Central memory CD8-positive, alpha-beta T cell (primary cell): Measurements from ENCODE around the gene MAST4.
"Not testable (repeated sequence)": the region's sequence is repeated elsewhere in the genome, so short reads cannot be mapped to it uniquely, and the experiment has no call there.

Experiments used
- ATAC-seq: fragments of 150-1000 bp; cut with Tn5 transposase; replicated peaks from 2 replicates; pipeline ENCODE4 v1.10.0; 2022; ENCODE audit warnings: mild to moderate bottlenecking, moderate FRiP score, moderate number of reproducible peaks; ENCODE audit not compliant: poor library complexity, severe bottlenecking; ENCODE audit errors: extremely low read depth
- DNase-seq, 2 donors: peaks; one replicate each; pipeline ENCODE4 v3.0.0; 2021; ENCODE audit warnings: low spot score in 2 of 2
- H3K27ac Mint-ChIP-seq: one replicate; pipeline ENCODE4 v1.8.0; 2022; ENCODE audit warnings: low read depth, mild to moderate bottlenecking, moderate library complexity, mixed read lengths
- H3K27me3 Mint-ChIP-seq: one replicate; pipeline ENCODE4 v1.8.0; 2022; ENCODE audit warnings: mixed read lengths
- H3K36me3 Mint-ChIP-seq: one replicate; pipeline ENCODE4 v1.8.0; 2022; ENCODE audit warnings: mild to moderate bottlenecking, moderate library complexity, mixed read lengths; ENCODE audit not compliant: insufficient read depth
- H3K4me1 Mint-ChIP-seq: one replicate; pipeline ENCODE4 v1.8.0; 2022; ENCODE audit warnings: mixed read lengths
- H3K4me3 Mint-ChIP-seq: one replicate; pipeline ENCODE4 v1.8.0; 2022; ENCODE audit warnings: mild to moderate bottlenecking, moderate library complexity, mixed read lengths
- H3K9me3 Mint-ChIP-seq: one replicate; pipeline ENCODE4 v1.8.0; 2022; ENCODE audit warnings: mixed read lengths

MAST4 gene

GRCh38 chr5:66747607-66748006 lies 151.4 kb downstream of the MAST4 start:
- no peaks in the 10 kb centered on the region for H3K9me3 Mint-ChIP-seq
- H3K27me3 Mint-ChIP-seq: peaks cover 74% of the 10 kb centered on the region
- ATAC-seq: no peak
- DNase-seq: no peak
- no peaks in the 10 kb centered on the region for H3K36me3 Mint-ChIP-seq
- no peaks in the 10 kb centered on the region for H3K4me1 Mint-ChIP-seq
- no peak overlapping the region for H3K27ac Mint-ChIP-seq
- no peak overlapping the region for H3K4me3 Mint-ChIP-seq

- not testable (repeated sequence) for ATAC-seq, H3K4me1 Mint-ChIP-seq, H3K9me3 Mint-ChIP-seq, H3K27ac Mint-ChIP-seq, H3K4me3 Mint-ChIP-seq, DNase-seq, H3K36me3 Mint-ChIP-seq
- H3K27me3 Mint-ChIP-seq: peaks cover 61% of the 10 kb centered on the region
These were observed 156.5 kb downstream of the MAST4 start for GRCh38 chr5:66752668-66753067.

- DNase-seq (no peak), ATAC-seq (no peak)
- H3K27ac Mint-ChIP-seq: no peak overlapping the region
- no peaks in the 10 kb centered on the region for H3K36me3 Mint-ChIP-seq
- no peak overlapping the region for H3K4me3 Mint-ChIP-seq
- H3K27me3 Mint-ChIP-seq: peaks cover 48% of the 10 kb centered on the region
- no peaks in the 10 kb centered on the region for H3K9me3 Mint-ChIP-seq
- no peaks in the 10 kb centered on the region for H3K4me1 Mint-ChIP-seq
These were observed 161.1 kb downstream of the MAST4 start for GRCh38 chr5:66757219-66757833.

GRCh38 chr5:66757834-66758371 lies 161.7 kb downstream of the MAST4 start:
- Mint-ChIP-seq H3K27ac (no peak overlapping the region), H3K4me3 (no peak overlapping the region), H3K9me3 (no peaks in the 10 kb centered on the region), H3K27me3 (peaks cover 52% of the 10 kb centered on the region), H3K4me1 (no peaks in the 10 kb centered on the region), H3K36me3 (no peaks in the 10 kb centered on the region)
- no peak for DNase-seq
- ATAC-seq: no peak

- no peak for ATAC-seq
- no peak for DNase-seq
- peaks cover 27% of the 10 kb centered on the region for H3K27me3 Mint-ChIP-seq
- no peaks in the 10 kb centered on the region for H3K4me1 Mint-ChIP-seq
- no peaks in the 10 kb centered on the region for H3K9me3 Mint-ChIP-seq
- no peak overlapping the region for H3K27ac Mint-ChIP-seq
- H3K36me3 Mint-ChIP-seq: peaks cover 5% of the 10 kb centered on the region
- H3K4me3 Mint-ChIP-seq: no peak overlapping the region
These were observed 173.0 kb downstream of the MAST4 start for GRCh38 chr5:66769030-66769733.

GRCh38 chr5:66769839-66770617 lies 173.8 kb downstream of the MAST4 start:
- H3K9me3 Mint-ChIP-seq: no peaks in the 10 kb centered on the region
- H3K4me3 Mint-ChIP-seq: no peak overlapping the region
- no peak overlapping the region for H3K27ac Mint-ChIP-seq
- ATAC-seq (no peak), DNase-seq (no peak)
- peaks cover 5% of the 10 kb centered on the region for H3K36me3 Mint-ChIP-seq
- H3K4me1 Mint-ChIP-seq: no peaks in the 10 kb centered on the region
- peaks cover 26% of the 10 kb centered on the region for H3K27me3 Mint-ChIP-seq

GRCh38 chr5:66777868-66778267 lies 181.7 kb downstream of the MAST4 start:
- Mint-ChIP-seq H3K27me3 (peaks cover 40% of the 10 kb centered on the region), H3K4me3 (no peak overlapping the region), H3K4me1 (no peaks in the 10 kb centered on the region), H3K9me3 (no peaks in the 10 kb centered on the region), H3K36me3 (peaks cover 1% of the 10 kb centered on the region), H3K27ac (no peak overlapping the region)
- no peak for DNase-seq
- ATAC-seq: no peak

- H3K36me3 Mint-ChIP-seq: no peaks in the 10 kb centered on the region
- no peak overlapping the region for H3K4me3 Mint-ChIP-seq
- DNase-seq (no peak), ATAC-seq (no peak)
- no peaks in the 10 kb centered on the region for H3K4me1 Mint-ChIP-seq
- no peak overlapping the region for H3K27ac Mint-ChIP-seq
- no peaks in the 10 kb centered on the region for H3K9me3 Mint-ChIP-seq
- peaks cover 44% of the 10 kb centered on the region for H3K27me3 Mint-ChIP-seq
These were observed 183.3 kb downstream of the MAST4 start for GRCh38 chr5:66779528-66779927.

- Mint-ChIP-seq H3K27me3 (peaks cover 21% of the 10 kb centered on the region), H3K9me3 (no peaks in the 10 kb centered on the region), H3K27ac (no peak overlapping the region), H3K4me1 (no peaks in the 10 kb centered on the region), H3K4me3 (no peak overlapping the region), H3K36me3 (no peaks in the 10 kb centered on the region)
- ATAC-seq: no peak
- no peak for DNase-seq
These were observed 192.4 kb downstream of the MAST4 start for GRCh38 chr5:66788556-66788955.

- Mint-ChIP-seq H3K9me3 (no peaks in the 10 kb centered on the region), H3K4me3 (no peak overlapping the region), H3K4me1 (no peaks in the 10 kb centered on the region), H3K36me3 (no peaks in the 10 kb centered on the region), H3K27me3 (peaks cover 30% of the 10 kb centered on the region), H3K27ac (no peak overlapping the region)
- DNase-seq: no peak
- ATAC-seq: no peak
These were observed 193.2 kb downstream of the MAST4 start for GRCh38 chr5:66789434-66789833.

GRCh38 chr5:66793049-66793448 lies 196.9 kb downstream of the MAST4 start:
- no peak overlapping the region for H3K27ac Mint-ChIP-seq
- no peaks in the 10 kb centered on the region for H3K4me1 Mint-ChIP-seq
- ATAC-seq (no peak), DNase-seq (no peak)
- no peaks in the 10 kb centered on the region for H3K36me3 Mint-ChIP-seq
- H3K9me3 Mint-ChIP-seq: no peaks in the 10 kb centered on the region
- H3K4me3 Mint-ChIP-seq: no peak overlapping the region
- H3K27me3 Mint-ChIP-seq: peaks cover 56% of the 10 kb centered on the region

GRCh38 chr5:66795682-66796081 lies 199.5 kb downstream of the MAST4 start:
- ATAC-seq: no peak

More at GRCh38 chr5:66795682-66796081, 199.5 kb downstream of the MAST4 start:
- no peak overlapping the region for H3K4me3 Mint-ChIP-seq
- H3K27me3 Mint-ChIP-seq: peaks cover 83% of the 10 kb centered on the region
- H3K27ac Mint-ChIP-seq: no peak overlapping the region
- no peaks in the 10 kb centered on the region for H3K9me3 Mint-ChIP-seq
- H3K4me1 Mint-ChIP-seq: no peaks in the 10 kb centered on the region
- DNase-seq: no peak
- peaks cover 2% of the 10 kb centered on the region for H3K36me3 Mint-ChIP-seq
